SJCRH30 (cell line): Measurements from ENCODE around the gene CTBP1. TPM values are rescaled to one million over a fixed set of nuclear protein-coding genes. Genes with fewer than 3 reads are reported as not detected.
A peak's percentile ranks its signal among the peaks of the same experiment; 100 is the strongest.

Source experiments
- DNase-seq, 2 experiments: peaks; one replicate each; pipeline ENCODE4 v3.0.0-alpha.2; 2015 to 2020
- H3K27ac ChIP-seq: fragments of 250-450 bp; sonication (Bioruptor Pico); 2 replicates; pipeline ENCODE4 v1.5.1; 2020; ENCODE audit warnings: mild to moderate bottlenecking, moderate library complexity
- H3K27me3 ChIP-seq: fragments of 250-450 bp; sonication (Bioruptor Pico); 2 replicates; pipeline ENCODE4 v1.5.1; 2020; ENCODE audit warnings: mild to moderate bottlenecking, moderate library complexity
- H3K36me3 ChIP-seq: fragments of 250-450 bp; sonication (Bioruptor Pico); 2 replicates; pipeline ENCODE4 v1.5.1; 2020; ENCODE audit warnings: mild to moderate bottlenecking, moderate library complexity
- H3K4me1 ChIP-seq: fragments of 250-450 bp; sonication (Bioruptor Pico); 2 replicates; pipeline ENCODE4 v1.5.1; 2020; ENCODE audit warnings: mild to moderate bottlenecking, moderate library complexity
- H3K4me3 ChIP-seq: fragments of 250-450 bp; sonication (Bioruptor Pico); 2 replicates; pipeline ENCODE4 v1.5.1; 2020; ENCODE audit warnings: mild to moderate bottlenecking, moderate library complexity
- H3K9me3 ChIP-seq: fragments of 250-450 bp; sonication (Bioruptor Pico); replicated peaks from 2 replicates; pipeline ENCODE4 v1.5.1; 2020; ENCODE audit warnings: mild to moderate bottlenecking, moderate library complexity
- total RNA-seq: library from RNA; depleted of rRNA; stranded (reverse); fragments of >200 nt; shearing (Covaris generic); gene quantifications from 2 replicates; pipeline ENCODE4 v1.2.3, GENCODE V29; 2014

CTBP1 gene
- total RNA-seq, 1 experiment from 2014 or later = 141 TPM

DNA sequence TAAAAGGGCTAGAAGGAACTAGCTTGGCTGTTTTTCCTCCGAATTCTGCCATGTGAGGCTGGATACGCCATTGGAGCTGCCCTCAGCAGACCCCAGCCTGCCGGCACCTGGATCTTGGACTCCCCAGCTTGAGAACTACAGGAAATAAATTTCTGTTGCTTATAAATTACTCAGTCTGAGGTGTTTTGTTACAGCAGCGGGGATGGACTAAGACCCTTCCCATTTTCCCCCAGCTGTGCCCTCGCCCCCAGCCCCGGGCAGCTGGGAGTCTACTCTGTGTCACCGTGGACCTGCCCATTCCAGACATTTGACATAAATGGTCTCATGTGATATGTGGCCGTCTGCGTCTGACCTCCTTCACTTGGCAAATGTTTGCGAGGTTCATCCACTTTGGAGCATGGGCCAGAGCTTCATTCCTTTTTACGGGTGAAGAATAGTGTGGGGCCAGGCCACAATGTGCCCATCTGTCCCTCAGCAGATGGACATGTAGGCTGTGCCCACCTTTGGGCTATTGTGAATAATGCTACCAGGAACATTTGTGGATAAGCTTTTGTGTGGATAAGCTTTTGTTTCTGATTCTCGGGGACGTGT is 45.8 kb downstream of the CTBP1 start:
- DNase-seq = peak in 1 of 2 experiments; percentile 2
- Histone ChIP-seq H3K27ac (no peak overlapping the region), H3K36me3 (no peaks in the 10 kb centered on the region), H3K27me3 (no peaks in the 10 kb centered on the region), H3K4me3 (no peak overlapping the region), H3K9me3 (no peaks in the 10 kb centered on the region), H3K4me1 (peaks cover 49% of the 10 kb centered on the region)

DNA sequence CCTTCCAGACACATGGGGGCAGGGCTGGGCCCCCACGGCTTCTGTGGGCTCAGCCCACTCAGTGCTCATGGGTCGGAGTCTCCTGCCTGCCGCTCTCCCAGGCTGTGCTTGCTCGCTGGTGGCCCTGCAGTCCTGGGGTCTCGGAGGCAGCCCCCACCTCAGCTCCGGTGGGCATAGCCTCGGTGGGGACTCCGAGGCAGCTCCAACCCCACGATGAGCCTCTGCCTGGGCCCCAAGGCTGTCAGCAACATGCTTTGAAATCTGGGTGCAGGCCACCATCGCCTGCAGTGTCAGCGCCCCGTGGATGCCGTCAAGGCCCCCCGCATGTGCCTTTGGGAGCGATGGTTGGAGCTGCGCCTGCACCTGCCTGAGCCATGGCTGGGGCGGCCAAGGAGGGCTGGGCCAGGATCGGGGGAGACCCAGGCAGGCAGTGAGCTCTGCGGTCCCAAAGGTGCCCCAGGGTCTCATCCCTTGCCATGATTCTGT is 46.4 kb downstream of the CTBP1 start:
- H3K27ac ChIP-seq = no peak overlapping the region
- H3K9me3 ChIP-seq = no peaks in the 10 kb centered on the region
- no peak overlapping the region for H3K4me3 ChIP-seq
- H3K4me1 ChIP-seq = peaks cover 49% of the 10 kb centered on the region
- H3K27me3 ChIP-seq = no peaks in the 10 kb centered on the region
- peak in 1 of 2 experiments; percentile 4 for DNase-seq
- H3K36me3 ChIP-seq = no peaks in the 10 kb centered on the region

DNA sequence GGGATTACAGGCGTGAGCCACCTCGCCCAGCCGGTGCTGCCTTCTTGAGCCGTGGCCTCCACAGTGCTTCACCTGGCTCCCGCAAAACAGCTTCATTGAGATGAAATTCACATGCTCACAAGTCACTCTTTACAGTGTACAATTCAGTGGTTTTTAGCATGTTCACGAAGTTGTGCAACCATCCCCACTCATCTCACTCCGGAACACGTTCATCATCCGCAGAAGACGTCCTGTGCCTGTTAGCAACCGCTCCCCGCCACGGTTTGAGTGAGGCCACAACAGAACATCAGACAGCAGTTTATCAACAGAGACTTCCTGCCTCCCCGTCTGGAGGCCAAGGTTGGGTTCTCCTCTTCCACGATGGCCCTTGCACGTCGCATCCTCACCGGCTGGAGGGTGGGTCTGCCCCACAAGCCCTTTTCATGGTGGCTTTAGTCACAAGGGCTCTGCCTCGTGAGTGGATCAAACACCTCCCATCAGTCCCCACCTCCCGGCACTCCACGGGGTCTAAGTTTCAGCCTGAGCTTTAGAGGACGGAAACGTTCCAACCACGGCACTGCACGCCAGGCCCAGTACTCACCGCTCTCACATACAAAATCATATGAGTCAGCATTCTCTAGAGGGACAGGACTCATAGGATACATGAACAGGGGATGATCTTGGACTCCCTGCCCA is 46.9 kb downstream of the CTBP1 start:
- H3K4me3 ChIP-seq = no peak overlapping the region
- H3K27ac ChIP-seq = no peak overlapping the region
- H3K27me3 ChIP-seq = no peaks in the 10 kb centered on the region
- H3K4me1 ChIP-seq = peaks cover 47% of the 10 kb centered on the region
- H3K36me3 ChIP-seq = no peaks in the 10 kb centered on the region
- H3K9me3 ChIP-seq = no peaks in the 10 kb centered on the region
- DNase-seq = peak in 1 of 2 experiments; percentile 3

DNA sequence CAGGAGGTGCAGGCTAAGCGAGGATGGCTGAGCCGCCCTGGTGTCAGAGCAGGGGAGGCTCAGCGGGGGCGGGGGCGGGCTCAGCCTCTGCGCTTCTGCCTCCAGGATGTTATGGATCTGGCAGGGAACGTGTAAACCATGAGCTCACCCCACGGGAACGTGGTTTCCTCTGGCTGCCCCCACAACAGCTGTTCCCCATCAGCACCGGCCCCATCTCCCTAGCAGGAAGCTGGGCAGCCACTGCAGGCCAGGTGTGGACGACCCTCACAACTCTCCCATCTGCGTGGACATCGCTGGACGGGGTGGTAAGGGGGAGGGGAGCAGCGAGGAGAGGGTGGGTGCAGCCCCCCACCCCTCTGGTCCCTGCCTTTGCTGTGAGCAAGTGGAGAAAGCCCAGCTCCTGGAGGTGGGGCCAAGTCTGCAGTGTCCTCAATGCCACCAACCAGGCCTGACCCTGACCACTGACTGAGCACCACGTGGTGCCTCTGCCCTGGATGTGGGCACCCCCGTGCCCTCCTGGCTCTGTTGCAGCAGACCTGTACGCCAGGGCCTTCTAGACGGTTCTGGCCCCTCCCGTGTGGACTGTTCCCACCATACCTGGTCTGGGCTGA is 48.4 kb downstream of the CTBP1 start:
- Histone ChIP-seq H3K9me3 (no peaks in the 10 kb centered on the region), H3K27me3 (no peaks in the 10 kb centered on the region), H3K4me1 (peaks cover 40% of the 10 kb centered on the region), H3K27ac (peak overlapping the region; percentile 83), H3K4me3 (peak overlapping the region; percentile 26), H3K36me3 (no peaks in the 10 kb centered on the region)
- peak; percentile 96 for DNase-seq

DNA sequence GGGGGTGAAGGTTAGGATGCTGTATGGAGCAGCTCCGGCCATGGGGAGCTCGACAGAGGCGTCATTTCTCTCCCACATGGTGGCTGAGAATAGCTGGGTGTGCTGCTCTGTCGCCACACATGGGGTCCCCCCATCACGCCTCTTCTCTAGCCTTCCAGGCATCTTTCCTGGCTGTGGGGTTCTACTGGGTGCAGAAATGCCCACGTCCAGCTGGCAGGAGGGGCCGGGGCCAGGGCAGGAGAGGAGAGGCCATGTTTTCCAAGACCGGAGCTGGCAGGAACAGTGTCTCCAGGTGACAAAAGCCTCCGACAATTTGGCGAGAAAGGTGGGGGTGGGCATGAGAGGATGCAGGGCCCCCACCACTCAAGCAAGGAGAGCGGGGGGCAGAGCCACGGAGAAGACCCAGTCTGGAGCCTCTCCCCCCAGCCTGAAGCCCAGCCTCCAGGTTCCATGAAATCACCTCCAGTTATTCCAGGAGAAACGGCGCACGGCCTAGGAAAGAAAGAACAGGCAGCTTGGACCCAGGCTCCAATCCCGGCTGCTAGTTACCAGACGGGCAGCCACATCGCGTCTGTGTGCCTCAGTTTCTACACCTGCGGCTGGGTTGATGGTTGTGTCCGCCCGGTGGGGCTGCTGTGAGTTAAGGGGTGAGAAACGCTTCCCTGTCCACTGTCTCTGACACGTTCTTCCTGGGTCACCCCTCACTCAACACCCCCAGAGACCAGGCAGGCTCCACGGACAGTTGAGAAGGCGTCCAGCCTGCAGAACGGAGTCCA is 49.2 kb downstream of the CTBP1 start:
- Histone ChIP-seq H3K4me1 (peaks cover 32% of the 10 kb centered on the region), H3K27me3 (no peaks in the 10 kb centered on the region), H3K36me3 (no peaks in the 10 kb centered on the region), H3K4me3 (no peak overlapping the region), H3K27ac (peak overlapping the region; percentile 83), H3K9me3 (no peaks in the 10 kb centered on the region)
- no peak for DNase-seq

DNA sequence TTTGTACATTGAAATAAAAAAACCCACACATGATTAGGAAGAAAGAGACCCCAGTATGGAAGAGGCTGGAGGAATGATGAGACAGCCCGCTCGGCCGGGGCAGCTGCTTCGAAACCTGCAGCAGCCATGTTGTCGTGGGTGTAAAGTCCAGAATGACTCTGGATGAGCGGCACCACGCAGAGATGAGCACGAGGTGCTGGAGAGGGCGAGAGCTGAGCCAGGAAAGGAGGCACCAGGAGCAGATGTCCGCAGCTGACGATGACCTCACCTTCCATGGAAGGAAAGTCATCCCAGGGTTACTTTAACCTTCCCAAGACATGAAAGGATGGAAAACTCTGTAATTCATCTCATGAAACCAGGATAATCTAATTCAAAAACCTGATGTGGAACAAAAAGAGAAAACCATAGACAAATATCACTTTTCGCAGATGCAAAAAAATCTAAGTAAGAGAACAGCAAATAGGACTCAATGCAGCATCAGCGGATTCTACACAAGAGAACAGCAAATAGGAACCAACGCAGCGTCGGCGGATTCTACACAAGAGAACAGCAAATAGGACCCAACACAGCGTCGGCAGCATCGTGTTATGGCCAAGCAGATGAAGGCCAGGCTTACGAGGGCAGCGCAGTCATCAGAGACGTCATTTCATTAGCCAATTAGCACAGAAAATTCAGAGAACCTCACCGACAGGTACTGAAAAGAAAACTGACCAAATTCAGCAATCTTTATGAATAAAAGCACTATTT is 50.7 kb downstream of the CTBP1 start:
- Histone ChIP-seq H3K27ac (no peak overlapping the region; the same call in 1 of the 2 replicates), H3K4me3 (no peak overlapping the region), H3K27me3 (no peaks in the 10 kb centered on the region), H3K4me1 (peaks cover 36% of the 10 kb centered on the region), H3K9me3 (no peaks in the 10 kb centered on the region), H3K36me3 (no peaks in the 10 kb centered on the region)
- DNase-seq = peak in 1 of 2 experiments; percentile 50

DNA sequence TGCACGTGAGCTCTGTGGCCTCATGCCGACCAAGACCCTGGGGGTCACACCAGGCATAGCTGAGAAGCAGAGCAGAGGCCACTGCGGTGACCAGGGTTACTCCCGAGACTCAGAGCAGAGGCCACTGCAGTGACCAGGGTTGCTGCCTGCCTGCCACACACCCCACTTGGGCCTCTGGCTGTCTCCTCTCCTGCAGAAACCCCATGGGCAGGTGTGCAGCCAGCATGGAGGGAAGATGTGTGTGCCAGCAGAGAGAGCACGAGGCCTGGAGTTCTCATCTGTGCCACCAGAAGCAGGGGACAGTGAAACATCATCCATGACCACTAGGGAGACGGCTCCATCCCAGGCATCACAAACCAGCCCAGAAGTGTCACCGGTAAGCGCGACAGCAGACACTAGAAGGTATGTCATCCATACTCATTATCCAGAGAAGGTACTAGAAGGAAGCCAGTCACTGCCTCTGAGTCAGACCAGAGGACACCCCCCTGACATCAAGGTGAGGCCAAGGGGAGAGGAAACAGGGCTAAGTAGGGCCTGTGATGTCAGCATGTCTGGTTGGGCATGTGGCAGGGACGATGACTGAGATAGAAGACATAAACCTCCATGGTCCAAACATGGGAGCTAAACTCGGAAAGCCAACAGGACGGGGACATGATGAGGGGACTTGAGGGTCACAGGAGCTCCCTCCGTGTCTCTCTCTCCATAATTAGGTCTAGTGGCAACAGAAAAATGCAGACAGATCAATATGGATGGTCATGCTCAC is 52.3 kb downstream of the CTBP1 start:
- no peak overlapping the region for H3K4me3 ChIP-seq
- H3K27ac ChIP-seq = no peak overlapping the region
- peaks cover 51% of the 10 kb centered on the region for H3K4me1 ChIP-seq
- H3K36me3 ChIP-seq = no peaks in the 10 kb centered on the region
- DNase-seq = no peak
- H3K27me3 ChIP-seq = no peaks in the 10 kb centered on the region
- H3K9me3 ChIP-seq = no peaks in the 10 kb centered on the region

DNA sequence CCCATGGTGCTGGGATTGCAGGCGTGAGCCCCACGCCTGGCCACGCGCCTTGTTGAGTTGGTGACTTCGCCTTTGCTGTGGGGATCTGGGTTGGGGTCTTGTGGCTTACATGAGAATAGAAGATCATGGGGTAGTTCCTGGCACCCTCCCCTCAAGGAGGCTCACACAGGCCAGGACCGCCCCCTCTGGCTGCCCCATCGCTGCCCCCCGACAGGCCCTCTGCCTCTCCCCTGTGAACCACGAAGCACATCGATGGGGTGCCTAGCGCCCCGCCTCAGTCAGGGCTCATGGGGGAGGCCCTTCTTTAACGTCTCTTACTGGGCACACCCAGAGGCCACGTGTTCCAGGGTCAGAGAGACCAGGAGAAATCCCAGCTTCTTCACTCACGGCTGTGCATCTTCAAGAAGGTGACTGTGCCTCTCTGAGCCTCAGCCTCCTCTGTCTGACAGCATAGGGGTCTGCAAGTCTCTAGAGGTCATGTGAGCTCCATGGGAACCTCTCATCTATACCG is 53.0 kb downstream of the CTBP1 start:
- H3K27ac ChIP-seq = no peak overlapping the region
- H3K9me3 ChIP-seq = no peaks in the 10 kb centered on the region
- no peaks in the 10 kb centered on the region for H3K27me3 ChIP-seq
- H3K4me1 ChIP-seq = peaks cover 44% of the 10 kb centered on the region
- no peak overlapping the region for H3K4me3 ChIP-seq
- H3K36me3 ChIP-seq = no peaks in the 10 kb centered on the region
- DNase-seq = peak in 1 of 2 experiments; percentile 4

DNA sequence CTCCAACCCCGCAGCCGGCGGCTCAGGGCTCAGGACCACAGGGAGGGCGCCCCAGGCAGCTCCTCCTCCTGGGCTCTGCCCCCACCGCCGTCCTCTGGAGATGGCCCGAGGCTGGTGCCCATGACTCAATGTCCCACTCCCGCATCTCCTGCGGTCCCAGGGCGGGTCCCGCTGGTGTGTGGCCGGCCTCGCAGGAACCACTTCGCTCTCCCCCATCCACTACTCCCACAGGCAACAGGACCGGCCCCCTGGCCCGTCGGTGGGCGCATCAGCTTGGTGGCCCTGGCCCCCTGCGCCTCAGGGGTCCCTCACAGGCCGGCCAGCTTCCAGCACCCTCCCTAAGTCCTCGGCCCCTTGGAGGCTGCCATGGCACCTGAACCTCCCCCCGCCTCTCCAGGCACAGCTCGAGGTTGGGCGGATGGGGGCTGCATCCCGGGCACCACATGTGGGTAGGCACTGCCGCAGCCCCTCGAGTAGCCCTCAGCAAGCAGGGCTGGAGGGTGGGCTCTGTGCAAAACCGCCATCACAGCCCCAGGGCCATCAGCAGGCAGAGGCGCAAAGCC is 53.7 kb downstream of the CTBP1 start:
- no peak overlapping the region for H3K4me3 ChIP-seq
- no peaks in the 10 kb centered on the region for H3K9me3 ChIP-seq
- no peaks in the 10 kb centered on the region for H3K27me3 ChIP-seq
- H3K4me1 ChIP-seq = peaks cover 38% of the 10 kb centered on the region
- no peak overlapping the region for H3K27ac ChIP-seq
- no peaks in the 10 kb centered on the region for H3K36me3 ChIP-seq
- DNase-seq = peak in 1 of 2 experiments; percentile 2

DNA sequence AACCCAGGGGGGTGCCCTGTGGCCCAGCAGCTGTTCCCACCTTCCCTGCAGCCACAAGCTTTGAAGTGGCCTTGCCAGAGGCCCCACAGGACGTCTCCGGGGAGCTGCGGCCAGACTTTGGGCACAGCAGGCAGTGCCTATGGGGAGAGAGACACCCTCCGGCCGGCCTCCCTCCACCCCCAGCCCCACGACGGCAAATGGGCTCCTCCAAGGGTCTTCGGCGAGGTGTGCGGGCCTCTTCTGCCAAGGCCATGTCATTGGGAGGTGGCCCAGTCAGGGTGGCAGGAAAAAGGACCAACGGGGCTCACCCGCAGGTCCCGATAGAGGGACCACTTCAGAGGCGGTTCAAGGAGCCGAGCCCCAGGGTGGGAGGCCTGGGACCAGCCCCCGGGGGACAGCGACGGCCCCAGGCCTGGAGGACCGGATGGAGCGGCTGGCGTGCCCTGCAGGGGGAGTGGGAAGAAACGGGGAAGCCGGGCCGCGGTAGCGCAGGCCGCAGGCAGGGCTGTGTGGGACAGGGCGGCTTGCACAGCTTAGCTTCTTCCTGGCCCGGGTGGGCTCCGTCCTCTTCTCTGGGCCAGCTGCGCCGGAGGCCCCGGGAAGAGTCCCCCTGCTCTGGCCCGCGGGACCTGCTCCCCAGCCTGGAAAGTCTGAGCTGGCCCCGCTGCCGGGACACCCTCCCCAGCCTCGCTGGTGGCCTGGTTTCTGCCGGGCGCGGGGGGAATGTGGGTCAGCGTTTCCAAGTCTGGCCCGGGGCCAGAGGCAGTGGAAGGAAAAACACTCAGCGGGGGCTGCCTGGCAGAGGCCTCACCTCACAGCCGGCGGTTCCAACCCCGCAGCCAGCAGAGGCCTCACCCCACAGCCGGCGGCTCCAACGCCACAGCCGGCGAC is 54.7 kb downstream of the CTBP1 start:
- Histone ChIP-seq H3K4me3 (peak overlapping the region; percentile 51), H3K9me3 (no peaks in the 10 kb centered on the region), H3K36me3 (no peaks in the 10 kb centered on the region), H3K27me3 (no peaks in the 10 kb centered on the region), H3K27ac (peak overlapping the region; percentile 56), H3K4me1 (peaks cover 30% of the 10 kb centered on the region)
- DNase-seq = peak; percentile 77 to 80

DNA sequence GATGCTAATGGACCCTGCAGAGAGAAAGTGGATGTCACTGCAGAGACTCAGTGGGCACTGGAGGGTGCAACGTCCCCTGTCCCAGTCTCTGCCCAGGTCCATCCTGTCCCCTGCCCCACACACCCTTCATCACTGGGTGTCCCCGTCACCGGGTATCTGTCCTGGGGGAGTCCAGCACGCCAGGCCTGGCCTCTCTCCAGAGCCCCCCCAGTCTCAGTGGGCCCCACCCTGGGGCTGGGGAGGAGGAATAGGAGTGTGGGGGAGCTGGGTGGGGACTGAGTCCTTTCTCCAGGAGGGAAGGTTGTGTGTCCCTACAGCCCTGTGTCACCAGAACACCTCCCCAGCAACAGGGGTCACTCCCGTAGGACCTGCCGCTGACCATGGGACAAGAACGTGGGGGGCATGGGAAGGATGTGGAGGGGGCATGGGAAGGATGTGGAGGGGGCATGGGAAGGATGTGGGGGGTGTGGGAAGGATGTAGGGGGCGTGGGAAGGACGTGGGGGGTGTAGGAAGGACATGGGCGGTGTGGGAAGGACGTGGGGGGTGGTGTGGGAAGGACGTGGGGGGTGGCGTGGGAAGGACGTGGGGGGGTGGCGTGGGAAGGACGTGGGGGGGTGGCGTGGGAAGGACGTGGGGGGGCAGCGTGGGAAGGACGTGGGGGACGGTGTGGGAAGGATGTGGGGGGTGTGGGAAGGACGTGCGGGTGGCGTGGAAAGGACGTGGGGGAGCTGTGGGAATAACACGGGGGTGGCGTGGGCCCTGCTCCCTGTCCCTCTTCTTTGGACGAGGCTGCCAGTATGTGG is 55.5 kb downstream of the CTBP1 start:
- peak overlapping the region; percentile 51 for H3K4me3 ChIP-seq
- no peaks in the 10 kb centered on the region for H3K9me3 ChIP-seq
- H3K27ac ChIP-seq = peak overlapping the region; percentile 56; the same call in 1 of the 2 replicates
- peaks cover 28% of the 10 kb centered on the region for H3K4me1 ChIP-seq
- DNase-seq = peak in 1 of 2 experiments; percentile 2
- H3K36me3 ChIP-seq = no peaks in the 10 kb centered on the region
- H3K27me3 ChIP-seq = no peaks in the 10 kb centered on the region
